SK-N-SH treated with all-trans-retinoic acid at 6 μM for 48 hours (cell line): ENCODE results near the gene KIAA0408.

Experiments used
- ATAC-seq: fragments of 200-7000 bp; cut with Tn5 transposase; 3 replicates; pipeline ENCODE4 v1.9.1; 2020; ENCODE audit warnings: mild to moderate bottlenecking, moderate library complexity
- ARNTL ChIP-seq: fragments of 450-650 bp; formaldehyde crosslinking; IDR thresholded peaks from 2 replicates; pipeline ENCODE4 v1.5.0; 2020; ENCODE audit warnings: low read depth, mild to moderate bottlenecking, moderate library complexity, borderline replicate concordance
- BACH2 ChIP-seq: fragments of 250-450 bp; sonication (Bioruptor Pico); IDR thresholded peaks from 2 replicates; pipeline ENCODE4 v1.9.0; 2021; ENCODE audit warnings: mild to moderate bottlenecking, borderline replicate concordance
- CREB5 ChIP-seq: fragments of 250-450 bp; sonication (Bioruptor Pico); IDR thresholded peaks from 2 replicates; pipeline ENCODE4 v1.5.1; 2020; ENCODE audit warnings: low read depth, mild to moderate bottlenecking, moderate library complexity
- CSDC2 ChIP-seq: fragments of 250-450 bp; sonication (Bioruptor Pico); IDR thresholded peaks from 2 replicates; pipeline ENCODE4 v1.5.0; 2020; ENCODE audit warnings: mild to moderate bottlenecking, moderate library complexity
- CSRNP3 ChIP-seq: fragments of 250-450 bp; sonication (Bioruptor Pico); IDR thresholded peaks from 2 replicates; pipeline ENCODE4 v1.5.1; 2021; ENCODE audit warnings: mild to moderate bottlenecking, moderate library complexity
- ESRRG ChIP-seq: fragments of 250-450 bp; sonication (Bioruptor Pico); IDR thresholded peaks from 2 replicates; pipeline ENCODE4 v1.6.1; 2021; ENCODE audit warnings: mild to moderate bottlenecking
- GLIS3 ChIP-seq: fragments of 250-450 bp; sonication (Bioruptor Pico); IDR thresholded peaks from 2 replicates; pipeline ENCODE4 v1.5.0; 2020; ENCODE audit warnings: mild to moderate bottlenecking, moderate library complexity
- ISL1 ChIP-seq: fragments of 250-450 bp; sonication (Bioruptor Pico); IDR thresholded peaks from 2 replicates; pipeline ENCODE4 v2.1.2; 2022; ENCODE audit warnings: mild to moderate bottlenecking, moderate library complexity
- PPARA ChIP-seq: fragments of 250-450 bp; sonication (Bioruptor Pico); IDR thresholded peaks from 2 replicates; pipeline ENCODE4 v1.5.0; 2020; ENCODE audit warnings: mild to moderate bottlenecking, borderline replicate concordance
- RARB ChIP-seq: fragments of 250-450 bp; sonication (Bioruptor Pico); IDR thresholded peaks from 2 replicates; pipeline ENCODE4 v1.8.0; 2021; ENCODE audit warnings: mild to moderate bottlenecking, moderate library complexity
- SNAI2 ChIP-seq: fragments of 250-450 bp; sonication (Bioruptor Pico); IDR thresholded peaks from 2 replicates; pipeline ENCODE4 v1.5.0; 2020; ENCODE audit warnings: mild to moderate bottlenecking, moderate library complexity
- TCF4 ChIP-seq: fragments of 250-450 bp; sonication (Bioruptor Pico); IDR thresholded peaks from 2 replicates; pipeline ENCODE4 v1.8.0; 2021; ENCODE audit warnings: mild to moderate bottlenecking, moderate library complexity, borderline replicate concordance
- TOX ChIP-seq: fragments of 250-450 bp; sonication (Bioruptor Pico); IDR thresholded peaks from 2 replicates; pipeline ENCODE4 v1.8.0; 2021; ENCODE audit warnings: mild to moderate bottlenecking, moderate library complexity, borderline replicate concordance
- TSHZ2 ChIP-seq: fragments of 250-450 bp; sonication (Bioruptor Pico); IDR thresholded peaks from 2 replicates; pipeline ENCODE4 v1.5.0; 2020; ENCODE audit warnings: mild to moderate bottlenecking, moderate library complexity
- ZFP30 ChIP-seq: fragments of 450-650 bp; formaldehyde crosslinking; IDR thresholded peaks from 2 replicates; pipeline ENCODE4 v1.5.0; 2022; ENCODE audit warnings: mild to moderate bottlenecking, moderate library complexity
- ZNF565 ChIP-seq: fragments of 450-650 bp; formaldehyde crosslinking; conservative IDR thresholded peaks from 2 replicates; pipeline ENCODE4 v1.5.0; 2020; ENCODE audit warnings: low read depth, mild to moderate bottlenecking, moderate library complexity
- ZNF8 ChIP-seq: fragments of 450-650 bp; formaldehyde crosslinking; IDR thresholded peaks from 2 replicates; pipeline ENCODE4 v1.5.0; 2020; ENCODE audit warnings: mild to moderate bottlenecking, moderate library complexity
- TF ChIP-seq, protein P1 (sequence below): fragments of 250-450 bp; sonication (Bioruptor Pico); IDR thresholded peaks from 2 replicates; pipeline ENCODE4 v1.8.0; 2020; ENCODE audit warnings: mild to moderate bottlenecking, moderate library complexity, borderline replicate concordance
- TF ChIP-seq, protein P2 (sequence below): fragments of 250-450 bp; sonication (Bioruptor Pico); IDR thresholded peaks from 2 replicates; pipeline ENCODE4 v1.8.0; 2021; ENCODE audit warnings: low read depth, mild to moderate bottlenecking, moderate library complexity, borderline replicate concordance

The KIAA0408 gene

GRCh38 chr6:127489248-127489647, 30.1 kb upstream of the KIAA0408 start:
- no peak for TF ChIP-seq ISL1 (CRISPR knock-in tag)
- no peak for TF ChIP-seq PPARA (CRISPR knock-in tag)
- no peak for TF ChIP-seq ZNF8 (CRISPR knock-in tag)
- no peak for TF ChIP-seq CSRNP3 (CRISPR knock-in tag)
- no peak for TF ChIP-seq GLIS3 (CRISPR knock-in tag)
- TF ChIP-seq TCF4: no peak
- TF ChIP-seq ARNTL (CRISPR knock-in tag): no peak
- TF ChIP-seq RARB (CRISPR knock-in tag): no peak
- TF ChIP-seq BACH2 (CRISPR knock-in tag): no peak
- TF ChIP-seq, protein P1, sequence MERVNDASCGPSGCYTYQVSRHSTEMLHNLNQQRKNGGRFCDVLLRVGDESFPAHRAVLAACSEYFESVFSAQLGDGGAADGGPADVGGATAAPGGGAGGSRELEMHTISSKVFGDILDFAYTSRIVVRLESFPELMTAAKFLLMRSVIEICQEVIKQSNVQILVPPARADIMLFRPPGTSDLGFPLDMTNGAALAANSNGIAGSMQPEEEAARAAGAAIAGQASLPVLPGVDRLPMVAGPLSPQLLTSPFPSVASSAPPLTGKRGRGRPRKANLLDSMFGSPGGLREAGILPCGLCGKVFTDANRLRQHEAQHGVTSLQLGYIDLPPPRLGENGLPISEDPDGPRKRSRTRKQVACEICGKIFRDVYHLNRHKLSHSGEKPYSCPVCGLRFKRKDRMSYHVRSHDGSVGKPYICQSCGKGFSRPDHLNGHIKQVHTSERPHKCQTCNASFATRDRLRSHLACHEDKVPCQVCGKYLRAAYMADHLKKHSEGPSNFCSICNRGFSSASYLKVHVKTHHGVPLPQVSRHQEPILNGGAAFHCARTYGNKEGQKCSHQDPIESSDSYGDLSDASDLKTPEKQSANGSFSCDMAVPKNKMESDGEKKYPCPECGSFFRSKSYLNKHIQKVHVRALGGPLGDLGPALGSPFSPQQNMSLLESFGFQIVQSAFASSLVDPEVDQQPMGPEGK (CRISPR knock-in tag): no peak
- TF ChIP-seq TOX (CRISPR knock-in tag): no peak
- no peak for TF ChIP-seq SNAI2
- no peak for TF ChIP-seq ZFP30 (CRISPR knock-in tag)
- no peak for TF ChIP-seq ESRRG
- TF ChIP-seq CREB5 (CRISPR knock-in tag): no peak
- no peak for TF ChIP-seq ZNF565
- no peak for ATAC-seq

DNA sequence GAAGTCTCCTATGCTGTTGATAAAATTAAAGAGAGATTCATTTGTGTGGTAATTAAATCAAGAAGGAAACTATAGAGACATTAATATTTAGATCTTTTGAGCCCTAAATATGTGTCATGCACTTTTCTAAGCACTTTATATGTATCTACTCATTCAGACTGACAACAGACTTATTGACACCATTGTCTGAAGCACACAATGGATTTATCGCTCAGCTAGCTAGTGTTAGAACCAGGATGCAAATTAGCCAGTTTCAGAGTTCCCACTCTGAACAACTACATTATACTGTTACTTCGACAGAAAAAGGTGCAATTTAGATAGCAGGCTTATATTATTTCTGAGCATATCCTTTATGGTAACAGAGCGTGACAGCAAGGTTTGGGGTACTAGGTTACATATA, 27.7 kb upstream of the KIAA0408 start:
- TF ChIP-seq BACH2 (CRISPR knock-in tag) (no peak), CSDC2 (CRISPR knock-in tag) (no peak), CREB5 (CRISPR knock-in tag) (no peak), ESRRG (no peak), CSRNP3 (CRISPR knock-in tag) (no peak), TSHZ2 (CRISPR knock-in tag) (no peak)
- TF ChIP-seq, protein P2, sequence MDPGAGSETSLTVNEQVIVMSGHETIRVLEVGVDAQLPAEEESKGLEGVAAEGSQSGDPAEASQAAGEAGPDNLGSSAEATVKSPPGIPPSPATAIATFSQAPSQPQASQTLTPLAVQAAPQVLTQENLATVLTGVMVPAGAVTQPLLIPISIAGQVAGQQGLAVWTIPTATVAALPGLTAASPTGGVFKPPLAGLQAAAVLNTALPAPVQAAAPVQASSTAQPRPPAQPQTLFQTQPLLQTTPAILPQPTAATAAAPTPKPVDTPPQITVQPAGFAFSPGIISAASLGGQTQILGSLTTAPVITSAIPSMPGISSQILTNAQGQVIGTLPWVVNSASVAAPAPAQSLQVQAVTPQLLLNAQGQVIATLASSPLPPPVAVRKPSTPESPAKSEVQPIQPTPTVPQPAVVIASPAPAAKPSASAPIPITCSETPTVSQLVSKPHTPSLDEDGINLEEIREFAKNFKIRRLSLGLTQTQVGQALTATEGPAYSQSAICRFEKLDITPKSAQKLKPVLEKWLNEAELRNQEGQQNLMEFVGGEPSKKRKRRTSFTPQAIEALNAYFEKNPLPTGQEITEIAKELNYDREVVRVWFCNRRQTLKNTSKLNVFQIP (CRISPR knock-in tag): no peak
- ATAC-seq: no peak
